GM13976 (cell line): ENCODE data around the gene LYPD6B.

Source experiments
- DNase-seq: peaks from one replicate; pipeline ENCODE4 v3.0.0; 2012; ENCODE audit warnings: low spot score
- CTCF ChIP-seq: IDR thresholded peaks from 2 replicates; pipeline ENCODE4 v1.5.1; 2012; ENCODE audit warnings: borderline replicate concordance, mild to moderate bottlenecking; ENCODE audit not compliant: insufficient read depth; ENCODE audit errors: extremely low read depth, missing control alignments, control extremely low read depth
- in situ Hi-C: fragments of 300-500 bp; cut with MboI; formaldehyde crosslinking; loops from one replicate; pipeline ENCODE4 v1.12.0; 2022; ENCODE audit warnings: low sequenced_read_pairs, mixed read lengths, inconsistent platforms; ENCODE audit not compliant: unreplicated experiment

Gene LYPD6B

GRCh38 chr2:149100739-149101699 lies 62.5 kb downstream of the LYPD6B start:
- no peak for TF ChIP-seq CTCF
- no peak for DNase-seq
- in situ Hi-C loops: no loop called here

GRCh38 chr2:149101818-149102217 lies 63.3 kb downstream of the LYPD6B start:
- in situ Hi-C loops: no loop called here
- TF ChIP-seq CTCF: no peak

GRCh38 chr2:149103081-149103620 lies 64.7 kb downstream of the LYPD6B start:
- in situ Hi-C loops: no loop called here
- DNase-seq: no peak
- no peak for TF ChIP-seq CTCF

More at GRCh38 chr2:149101818-149102217, 63.3 kb downstream of the LYPD6B start:
- no peak for DNase-seq

- no peak for TF ChIP-seq CTCF
- DNase-seq: no peak
- in situ Hi-C loops: no loop called here
Measured at GRCh38 chr2:149104221-149104620, 65.7 kb downstream of the LYPD6B start.

- TF ChIP-seq CTCF: no peak
- in situ Hi-C loops: no loop called here
Measured at GRCh38 chr2:149112068-149112467, 73.6 kb downstream of the LYPD6B start.

GRCh38 chr2:149112713-149113112 lies 74.2 kb downstream of the LYPD6B start:
- DNase-seq: no peak
- in situ Hi-C loops: no loop called here

More at GRCh38 chr2:149112068-149112467, 73.6 kb downstream of the LYPD6B start:
- no peak for DNase-seq

More at GRCh38 chr2:149112713-149113112, 74.2 kb downstream of the LYPD6B start:
- TF ChIP-seq CTCF: no peak
